RCC 7860 (cell line): ENCODE measurements around the gene IDI2.
"Not testable (repeated sequence)": the region's sequence is repeated elsewhere in the genome, so short reads cannot be mapped to it uniquely, and the experiment has no call there.

Experiments used
- DNase-seq: peaks from one replicate; pipeline ENCODE4 v3.0.0-alpha.2; 2015; ENCODE audit warnings: low spot score
- FAIRE-seq: peaks from 2 replicates; lab custom pipeline; 2012; peaks lifted over from hg19 to GRCh38; lab: Jason Lieb, UNC

The IDI2 gene

DNA sequence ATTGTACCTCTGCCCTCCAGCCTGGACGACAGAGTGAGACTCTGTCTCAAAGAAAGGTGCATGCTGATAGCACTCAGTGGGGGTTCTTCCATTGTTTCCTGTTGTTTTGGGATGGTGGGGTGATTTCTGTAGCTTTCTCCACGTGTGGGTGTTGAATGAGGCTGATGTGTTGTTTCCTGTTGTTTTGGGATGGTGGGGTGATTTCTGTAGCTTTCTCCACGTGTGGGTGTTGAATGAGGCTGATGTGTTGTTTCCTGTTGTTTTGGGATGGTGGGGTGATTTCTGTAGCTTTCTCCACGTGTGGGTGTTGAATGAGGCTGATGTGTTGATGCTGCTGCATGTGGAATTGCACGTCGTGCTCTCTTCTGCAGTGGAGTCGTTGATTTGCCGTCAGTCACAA is 15.7 kb downstream of the IDI2 start:
- not testable (repeated sequence) for DNase-seq, FAIRE-seq

DNA sequence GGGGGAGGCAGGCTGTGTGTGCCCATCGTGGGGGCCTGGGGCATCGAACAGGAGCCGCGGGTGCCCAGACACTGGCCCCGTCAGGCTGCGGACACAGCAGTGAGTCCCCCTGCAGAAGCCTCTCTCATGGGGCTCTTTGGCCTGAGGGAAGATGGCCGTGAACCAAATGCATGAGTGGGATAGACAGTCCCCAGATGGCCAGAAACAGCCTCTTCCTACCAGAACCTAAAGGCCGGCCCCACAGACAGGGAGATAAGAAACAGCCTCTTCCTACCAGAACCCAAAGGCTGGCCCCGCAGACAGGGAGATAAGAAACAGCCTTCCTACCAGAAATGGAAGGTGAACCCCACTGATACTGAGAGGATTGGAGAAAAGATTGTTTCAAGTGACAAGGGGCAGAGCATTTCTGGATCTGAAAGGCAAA is 16.6 kb downstream of the IDI2 start:
- no peak for FAIRE-seq
- DNase-seq: no peak

DNA sequence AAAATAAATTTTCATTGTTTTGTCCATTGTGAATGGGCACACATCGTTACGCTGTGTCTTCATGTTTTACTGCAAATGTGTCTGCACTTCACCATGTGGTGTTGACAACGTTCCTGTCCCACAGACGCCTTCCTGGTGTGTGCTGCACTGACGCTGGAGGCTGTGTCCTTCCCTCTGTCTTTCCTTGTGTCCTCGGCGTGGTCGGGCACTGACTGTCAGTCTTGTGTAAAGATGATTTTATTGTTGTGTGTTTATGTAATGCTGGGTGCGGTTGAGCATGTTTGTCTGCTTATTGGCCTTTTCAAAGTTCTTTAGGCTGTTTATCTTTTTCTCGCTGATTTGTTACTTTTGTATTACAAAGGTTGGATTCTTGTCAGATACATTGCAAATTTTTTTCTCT is 18.1 kb downstream of the IDI2 start:
- FAIRE-seq (no peak), DNase-seq (no peak)

DNA sequence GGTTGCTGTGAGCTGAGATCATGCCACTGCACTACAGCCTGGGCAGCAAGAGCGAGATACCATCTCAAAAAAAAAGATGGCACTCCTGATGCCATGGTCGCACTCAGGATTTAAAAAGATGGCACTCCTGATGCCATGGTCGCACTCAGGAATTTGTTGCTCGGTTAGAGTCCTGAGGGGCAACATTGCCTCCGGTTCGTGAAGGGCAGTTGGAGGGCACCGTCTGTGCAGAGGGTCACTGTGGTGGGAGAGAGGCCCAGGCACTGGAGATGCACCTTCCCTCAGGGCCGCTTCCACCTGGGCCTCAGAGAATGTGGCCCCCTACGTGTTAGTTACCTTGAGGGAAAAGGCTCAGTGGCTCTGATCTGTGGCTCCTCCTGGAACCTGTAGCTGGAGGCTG is 19.1 kb downstream of the IDI2 start:
- FAIRE-seq: no peak
- DNase-seq: no peak

DNA sequence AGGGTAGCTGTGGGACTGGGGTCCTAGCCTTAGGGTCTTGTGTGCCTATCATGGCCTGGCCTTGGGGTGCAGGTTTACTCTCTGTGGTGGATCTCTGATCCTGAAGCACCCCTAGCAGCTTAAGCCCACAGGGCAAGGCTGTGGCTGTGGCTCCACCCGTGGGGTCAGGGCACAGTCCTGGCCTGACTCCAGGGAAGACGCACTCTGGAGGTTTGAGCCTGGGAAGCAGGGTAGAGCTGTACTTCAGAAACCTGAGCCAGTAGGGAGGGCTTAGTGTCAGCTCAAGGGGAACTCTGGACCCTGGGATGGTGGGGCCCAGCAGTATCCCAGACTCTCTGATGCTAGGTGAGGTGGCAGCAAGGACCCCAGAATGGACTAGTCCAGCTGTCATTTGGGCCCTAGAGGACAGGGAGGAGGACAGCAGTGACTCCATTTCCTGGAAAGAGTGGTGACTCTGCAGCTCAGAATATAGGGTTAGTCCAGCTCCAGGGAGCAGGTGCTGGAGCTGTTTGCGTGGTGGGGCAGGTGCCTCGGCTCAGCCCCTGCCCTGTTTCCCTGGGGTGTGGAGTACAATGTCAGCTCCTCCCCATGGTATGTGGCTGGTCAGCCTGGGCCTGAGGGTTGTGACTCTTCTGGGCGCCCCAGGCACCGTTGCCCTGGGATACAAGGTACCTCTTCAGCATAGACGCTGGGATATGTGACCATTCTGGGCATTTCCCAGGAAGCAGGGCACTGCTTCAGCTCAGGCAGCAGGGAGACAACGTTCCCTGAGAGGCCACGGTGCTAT is 21.6 kb downstream of the IDI2 start:
- FAIRE-seq: no peak
- no peak for DNase-seq

DNA sequence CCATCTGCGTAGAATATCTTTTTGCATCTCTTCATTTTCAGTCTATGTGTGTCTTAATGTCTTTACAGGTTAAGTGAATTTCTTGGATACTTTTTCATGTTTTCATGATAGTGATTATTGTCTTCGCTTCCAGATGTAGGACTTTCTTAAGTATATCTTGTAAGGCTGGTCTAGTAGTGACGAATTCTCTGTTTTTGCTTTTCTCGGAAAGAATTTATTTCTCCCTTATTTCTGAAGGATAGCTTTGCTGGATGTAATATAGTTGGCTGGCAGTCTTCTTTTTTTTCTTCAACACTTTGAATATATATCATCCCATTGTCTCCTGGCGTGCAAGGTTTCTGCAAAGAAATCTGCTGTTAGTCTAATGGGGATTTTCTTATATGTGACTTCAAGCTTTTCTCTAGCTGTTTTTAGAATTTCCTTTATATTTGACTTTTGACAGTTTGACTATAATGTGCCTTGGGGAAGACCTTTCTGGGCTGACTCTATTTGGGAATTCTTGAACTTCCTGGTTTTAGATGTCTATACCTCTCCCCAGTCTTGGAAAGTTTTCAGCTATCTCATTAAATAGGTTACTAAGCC is 23.1 kb downstream of the IDI2 start:
- no peak for FAIRE-seq
- DNase-seq: no peak

DNA sequence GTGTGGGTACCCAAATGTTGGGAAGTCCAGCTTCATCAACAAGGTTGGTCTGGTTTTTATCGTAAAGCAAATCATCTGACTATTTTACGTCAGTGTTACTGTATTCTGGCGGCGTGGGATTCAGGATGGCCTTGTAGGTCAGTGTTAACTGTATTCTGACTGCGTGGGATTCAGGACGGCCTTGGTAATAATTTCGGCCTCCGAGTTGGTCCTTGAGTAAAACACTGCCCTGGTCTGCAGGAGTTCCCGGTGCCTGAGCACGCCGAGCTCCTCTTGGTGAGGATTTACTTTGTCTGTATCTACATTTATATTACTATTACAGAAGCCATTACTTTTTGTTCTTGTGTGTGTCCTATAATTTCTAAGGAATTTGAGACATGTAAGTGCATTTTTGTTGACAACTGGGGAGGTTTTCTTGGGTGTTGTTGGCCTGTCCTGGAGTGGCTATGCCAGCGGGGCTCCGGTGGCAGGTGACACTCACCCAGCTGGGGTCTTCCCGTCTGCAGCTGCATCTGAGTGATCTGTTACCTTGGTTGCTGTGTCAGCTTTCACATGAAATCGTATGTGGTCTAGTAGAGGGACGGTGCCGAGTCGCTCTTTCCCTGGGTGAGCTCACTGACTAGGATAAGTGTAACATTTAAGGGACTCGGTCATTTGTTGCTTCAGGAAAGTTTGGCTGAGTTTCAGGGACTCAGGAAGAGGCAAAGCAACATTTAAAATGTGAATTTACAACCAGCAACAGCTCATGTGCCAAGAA is 28.2 kb downstream of the IDI2 start:
- no peak for DNase-seq
- FAIRE-seq: no peak

DNA sequence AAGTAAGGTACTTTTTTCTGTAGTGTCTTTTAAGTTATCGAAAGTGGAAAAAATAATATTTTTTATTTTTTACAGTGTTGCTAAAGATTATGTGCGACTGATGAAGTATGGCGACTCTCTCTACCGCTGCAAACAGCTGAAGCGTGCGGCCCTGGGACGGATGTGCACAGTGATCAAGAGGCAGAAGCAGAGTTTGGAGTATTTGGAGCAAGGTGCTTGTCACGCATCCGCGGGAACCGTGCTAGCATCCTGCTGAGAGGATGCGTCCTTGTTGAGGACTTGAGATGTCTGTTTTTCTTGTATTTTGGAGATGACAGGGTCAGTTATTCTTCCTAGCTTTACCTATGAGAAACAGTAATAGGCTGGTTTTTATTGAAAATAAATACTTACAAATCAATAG is 29.6 kb downstream of the IDI2 start:
- DNase-seq (no peak), FAIRE-seq (no peak)

DNA sequence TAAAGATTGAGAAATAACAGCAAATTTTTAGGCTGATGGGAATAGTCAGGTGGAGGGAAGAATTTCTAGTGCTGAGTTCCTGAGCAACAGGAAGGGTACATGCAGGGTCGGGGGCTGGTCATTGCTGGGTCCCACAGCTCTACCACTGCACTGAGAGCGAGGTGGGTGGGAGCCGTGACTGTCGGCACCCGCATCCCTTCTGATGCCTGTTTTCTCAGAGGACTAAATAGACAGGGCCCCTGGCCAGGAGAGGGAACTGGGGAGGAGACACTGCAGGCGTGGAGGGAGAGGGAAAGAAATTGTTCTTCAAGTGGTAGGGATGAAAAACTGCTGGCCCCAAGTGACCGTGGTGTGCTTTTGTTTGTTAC is 30.1 kb downstream of the IDI2 start:
- FAIRE-seq (no peak), DNase-seq (no peak)

DNA sequence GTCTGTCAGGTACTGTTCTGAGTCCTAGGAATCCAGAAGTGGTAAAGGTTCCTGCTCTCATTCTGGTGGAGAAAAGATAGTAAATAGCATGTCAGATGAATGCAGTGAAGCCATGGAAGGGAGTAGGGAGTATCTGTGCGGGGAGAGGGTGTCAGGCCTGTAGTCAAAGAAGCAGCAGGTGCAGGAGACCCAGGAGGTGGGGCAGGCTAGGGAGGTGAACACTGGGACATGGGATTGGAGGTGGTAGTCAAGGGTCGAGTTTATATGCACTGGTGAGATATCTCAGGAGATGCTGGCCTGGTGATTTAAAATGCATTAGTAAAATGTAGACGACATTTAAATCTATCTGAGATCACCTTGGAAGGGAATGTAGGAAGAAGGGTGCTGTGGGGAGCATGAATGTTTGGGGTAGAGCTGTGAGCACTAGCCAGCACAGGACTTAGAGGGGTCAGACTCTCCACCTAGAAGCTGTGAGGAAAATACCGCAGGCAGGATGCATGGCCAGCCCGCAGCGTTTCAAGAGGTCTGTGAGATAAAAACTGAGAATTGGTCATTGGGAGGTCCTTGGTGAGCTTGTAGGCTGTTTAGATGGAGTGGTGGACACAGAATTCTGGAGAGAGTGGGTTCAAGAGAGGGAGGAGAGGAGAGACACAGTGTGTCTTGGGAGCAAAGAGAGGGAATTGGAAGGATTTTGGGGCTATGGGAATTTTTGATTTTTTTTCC is 30.7 kb downstream of the IDI2 start:
- DNase-seq (no peak), FAIRE-seq (no peak)

DNA sequence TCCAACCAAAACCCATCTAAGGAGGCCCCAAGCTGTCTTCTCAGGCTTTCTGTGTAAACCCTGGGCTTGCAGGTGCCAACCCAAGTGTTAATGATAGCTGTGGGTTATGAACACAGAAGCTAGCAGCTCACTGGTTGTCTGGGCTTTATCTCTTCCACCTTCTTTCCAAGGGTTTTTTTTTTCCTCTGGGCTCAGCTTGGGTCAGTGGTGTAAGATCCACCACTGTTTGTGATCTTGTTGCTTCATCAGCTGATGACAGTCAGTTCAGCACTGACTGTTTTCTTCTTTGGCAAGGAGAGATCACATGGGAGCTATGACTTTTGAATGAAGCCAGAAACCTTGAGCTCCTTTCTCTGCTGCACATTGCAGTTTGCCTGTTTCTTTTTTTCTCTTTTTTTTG is 32.8 kb downstream of the IDI2 start:
- FAIRE-seq: no peak
- no peak for DNase-seq

DNA sequence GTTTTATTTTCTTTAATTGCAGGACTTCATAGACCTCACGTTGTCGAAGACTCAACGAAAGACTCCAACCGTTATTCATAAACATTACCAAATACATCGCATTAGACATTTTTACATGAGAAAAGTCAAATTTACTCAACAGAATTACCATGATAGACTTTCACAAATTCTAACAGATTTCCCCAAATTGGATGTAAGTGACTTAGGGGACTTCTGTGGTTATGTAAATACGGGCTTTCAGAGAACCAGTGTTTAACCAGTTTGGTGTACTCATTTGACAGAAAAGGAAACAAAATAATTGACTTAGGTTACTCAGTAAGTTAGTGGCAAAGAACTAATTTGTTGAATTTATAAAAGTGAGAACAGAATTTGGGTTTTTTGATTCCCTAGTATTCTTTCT is 33.2 kb downstream of the IDI2 start:
- no peak for DNase-seq
- FAIRE-seq: no peak

DNA sequence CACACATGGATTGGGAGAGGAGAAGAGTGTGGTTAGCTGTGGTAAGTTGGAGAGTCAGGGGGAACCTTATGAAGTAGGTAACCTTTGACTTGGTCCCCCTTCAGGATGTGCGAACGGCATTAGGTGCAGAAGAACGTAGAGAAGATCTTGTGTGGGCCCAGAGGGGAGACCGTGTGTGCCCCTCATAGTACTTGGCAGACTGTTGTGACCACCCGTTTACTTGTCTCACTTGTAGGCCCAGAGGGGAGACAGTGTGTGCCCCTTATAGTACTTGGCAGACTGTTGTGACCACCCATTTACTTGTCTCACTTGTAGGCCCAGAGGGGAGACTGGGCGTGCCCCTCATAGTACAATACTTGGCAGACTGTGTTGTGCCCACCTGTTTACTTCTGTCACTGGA is 34.9 kb downstream of the IDI2 start:
- FAIRE-seq: no peak
- DNase-seq: no peak

DNA sequence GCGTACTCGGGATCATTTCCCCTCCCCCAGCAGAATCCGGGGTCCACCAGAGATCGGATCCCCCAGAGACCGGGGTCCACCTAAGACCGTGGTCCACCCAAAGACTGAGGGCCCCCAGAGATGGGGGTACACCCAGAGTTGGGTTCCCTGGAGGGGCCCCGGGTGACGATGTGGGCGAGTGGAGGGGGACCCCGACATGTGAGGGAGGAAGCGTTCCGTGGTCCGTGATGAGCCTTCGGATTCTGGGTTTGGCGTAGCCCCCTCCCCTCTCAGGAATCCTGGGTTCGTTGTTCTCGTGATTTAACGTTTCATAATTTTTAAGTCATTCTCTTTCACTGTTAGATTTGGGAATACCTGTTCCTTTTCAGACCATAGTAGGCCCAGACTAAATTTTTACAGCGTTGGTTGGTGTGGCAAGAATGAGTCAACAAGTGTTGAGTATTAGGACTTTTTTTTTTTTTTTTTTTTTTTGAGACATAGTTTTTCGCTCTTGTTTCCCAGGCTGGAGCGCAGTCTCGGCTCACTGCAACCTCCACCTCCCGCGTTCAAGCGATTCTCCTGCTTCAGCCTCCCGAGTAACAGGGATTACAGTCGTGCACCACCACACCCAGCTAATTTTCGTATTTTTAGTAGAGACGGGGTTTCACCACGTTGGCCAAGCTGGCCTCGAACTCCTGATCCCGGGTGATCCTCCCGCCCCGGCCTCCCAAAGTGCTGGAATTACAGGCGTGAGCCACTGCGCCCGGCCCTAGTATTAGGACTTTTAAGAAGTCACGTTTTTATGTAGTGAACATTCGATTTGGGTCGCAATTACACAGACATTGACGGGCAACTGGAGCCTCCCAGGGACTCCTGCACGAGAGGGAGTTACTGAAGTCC is 36.8 kb downstream of the IDI2 start:
- no peak for FAIRE-seq
- no peak for DNase-seq

DNA sequence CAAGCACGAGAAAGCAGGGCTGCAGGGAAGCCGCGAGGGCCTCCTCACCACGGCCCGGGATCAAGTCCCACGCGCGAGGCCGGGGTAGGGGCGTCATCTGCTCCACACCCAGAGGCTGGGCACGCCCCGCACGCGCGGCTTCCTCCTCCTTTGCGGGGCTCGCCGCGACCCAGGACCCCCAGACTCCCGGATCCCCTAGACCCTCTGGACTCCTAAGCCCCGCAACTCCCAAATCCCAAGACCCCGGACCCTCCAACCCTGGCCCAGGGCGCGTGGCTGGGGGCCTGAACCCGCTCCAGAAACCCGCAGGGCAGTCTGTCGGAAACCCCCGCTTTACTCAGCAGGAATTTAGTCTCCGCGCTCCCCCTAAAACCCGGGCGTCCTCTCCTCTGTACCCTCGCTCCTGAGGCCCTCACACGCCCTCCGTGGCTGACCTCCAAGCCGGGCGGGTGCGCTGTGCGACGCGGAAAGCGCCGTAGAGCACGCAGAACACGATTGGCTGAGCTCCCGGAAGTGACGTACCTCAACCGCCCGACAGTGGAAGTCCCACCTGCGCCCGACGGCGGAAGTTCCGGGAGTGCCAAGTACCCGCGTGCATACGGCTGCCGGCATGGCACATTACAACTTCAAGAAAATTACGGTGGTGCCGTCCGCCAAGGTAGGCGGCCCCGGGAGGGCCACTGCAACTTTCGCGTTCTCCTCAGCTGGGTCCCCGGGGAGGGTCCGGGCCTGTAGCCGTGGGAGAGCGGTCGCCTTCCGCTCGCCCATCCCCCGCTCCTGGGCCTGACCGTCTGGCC is 37.6 kb downstream of the IDI2 start, which contains the start of gene GTPBP4:
Gene GTPBP4, plus strand, starts transcription at position 565 of the 797 bp plus-strand sequence. Its CDS starts 46 bp downstream, at position 611.
- DNase-seq (peak; percentile 92), FAIRE-seq (peak; percentile 52)

DNA sequence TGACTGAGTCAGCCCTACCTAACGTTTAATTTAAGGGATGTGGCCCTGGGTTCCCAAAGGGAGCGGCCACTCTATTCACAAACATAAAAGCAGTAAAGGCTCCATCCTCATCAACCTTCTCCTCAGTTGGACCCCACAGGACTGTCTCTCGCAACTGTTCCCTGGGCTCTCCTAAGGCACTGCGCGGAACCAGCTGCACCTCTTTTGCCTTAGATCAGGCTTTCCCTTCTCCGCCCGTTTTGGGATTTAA is 38.1 kb downstream of the IDI2 start:
- no peak for DNase-seq
- no peak for FAIRE-seq

DNA sequence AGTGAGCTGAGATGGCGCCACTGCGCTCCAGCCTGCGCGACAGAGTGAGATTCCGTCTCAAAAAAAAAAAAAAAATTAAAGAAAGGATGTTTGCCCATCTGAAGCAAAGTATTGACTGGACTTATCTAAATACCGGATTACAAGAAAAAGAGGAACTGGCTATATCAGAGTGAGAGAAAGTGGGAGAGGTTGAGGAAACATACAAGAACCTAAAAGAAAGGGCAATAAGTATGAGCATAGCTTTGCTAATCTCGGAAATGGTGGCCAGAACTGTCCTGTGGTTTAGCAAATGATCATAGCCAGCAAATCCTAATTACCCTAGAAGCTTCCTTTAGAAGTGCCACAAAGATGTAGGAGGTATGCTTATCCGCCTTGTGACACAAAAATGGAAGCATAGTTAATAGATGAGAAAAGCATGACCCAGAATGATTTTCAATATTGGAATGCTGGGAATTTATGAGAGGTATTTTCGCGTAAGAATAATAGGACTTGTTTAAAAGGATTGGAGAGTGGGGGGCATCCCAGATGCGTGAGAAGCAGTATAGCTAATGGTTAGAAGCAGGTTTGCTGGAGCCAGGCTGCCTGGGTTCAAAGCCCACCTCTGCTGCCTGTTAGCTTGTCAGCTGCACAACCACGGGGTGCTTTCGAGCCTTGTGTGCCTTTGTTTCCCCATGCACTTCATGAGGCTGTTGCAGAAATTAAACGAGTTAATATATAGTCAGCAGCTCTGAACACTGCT is 38.6 kb downstream of the IDI2 start:
- peak; percentile 67 for FAIRE-seq
- peak; percentile 89 for DNase-seq

DNA sequence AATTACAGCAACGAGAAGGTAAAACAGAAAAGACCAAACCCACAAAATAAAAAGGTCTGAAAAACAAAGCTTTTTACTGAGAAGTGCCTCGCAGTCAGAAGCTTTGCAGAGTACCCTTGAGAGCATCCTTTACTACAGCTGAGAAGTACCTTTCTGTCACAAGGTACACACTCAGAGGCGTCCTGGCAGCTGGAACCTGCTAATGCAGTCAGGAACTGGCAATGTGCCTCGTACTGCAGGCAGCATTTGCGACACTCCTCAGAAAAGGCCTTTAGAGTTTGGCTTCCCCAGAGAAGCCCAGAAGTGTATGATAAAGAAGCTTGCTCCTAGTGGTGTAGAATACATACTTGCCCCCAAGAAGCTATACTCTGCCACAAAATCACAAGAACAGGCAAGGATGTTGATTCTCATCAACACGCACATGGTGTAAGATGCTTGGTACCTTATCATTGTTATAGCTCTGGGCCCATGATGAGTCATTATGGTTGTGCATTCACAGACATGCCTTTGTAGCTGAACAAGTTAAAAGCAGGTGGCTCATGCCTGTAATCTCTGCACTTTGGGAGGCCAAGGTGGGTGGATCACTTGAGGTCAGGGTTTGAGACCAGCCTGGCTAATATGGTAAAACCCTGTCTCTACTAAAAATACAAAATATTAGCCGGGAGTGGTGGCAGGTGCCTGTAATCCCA is 39.4 kb downstream of the IDI2 start:
- FAIRE-seq (peak; percentile 40), DNase-seq (peak; percentile 75)

DNA sequence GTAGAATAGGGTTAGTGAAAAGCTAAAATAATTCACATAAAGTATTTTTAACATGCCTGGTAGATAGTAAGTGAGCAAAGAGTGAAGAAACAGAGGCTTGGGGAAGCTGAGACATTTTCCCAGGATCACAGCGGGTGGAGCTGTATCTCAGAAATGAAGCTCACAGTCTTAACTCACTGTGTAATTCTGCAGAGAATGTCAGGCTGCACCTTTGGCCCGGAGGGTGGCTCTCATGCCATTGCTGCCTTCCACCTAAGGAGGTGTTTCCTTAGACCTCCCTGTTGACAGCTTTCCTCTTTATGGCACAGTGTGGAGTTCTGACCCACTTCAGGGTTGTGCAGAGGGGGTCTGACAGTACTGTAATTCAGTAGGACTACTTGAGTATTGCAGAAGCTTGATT is 40.3 kb downstream of the IDI2 start:
- FAIRE-seq: no peak

More for the DNA sequence above, 40.3 kb downstream of the IDI2 start:
- no peak for DNase-seq
